Activated CD4-positive, alpha-beta T cell treated with anti-CD3 and anti-CD28 coated beads, Interleukin-2, amount 50 U/mL, for 48 hours (primary cell): ENCODE results near the gene LAMA1.
A peak's percentile ranks its signal among the peaks of the same experiment; 100 is the strongest.
"Not testable (repeated sequence)": the region's sequence is repeated elsewhere in the genome, so short reads cannot be mapped to it uniquely, and the experiment has no call there.

Experiments used
- DNase-seq, 2 experiments: peaks; one replicate each; pipeline ENCODE4 v3.0.0-alpha.2; 2020

Gene LAMA1

DNA sequence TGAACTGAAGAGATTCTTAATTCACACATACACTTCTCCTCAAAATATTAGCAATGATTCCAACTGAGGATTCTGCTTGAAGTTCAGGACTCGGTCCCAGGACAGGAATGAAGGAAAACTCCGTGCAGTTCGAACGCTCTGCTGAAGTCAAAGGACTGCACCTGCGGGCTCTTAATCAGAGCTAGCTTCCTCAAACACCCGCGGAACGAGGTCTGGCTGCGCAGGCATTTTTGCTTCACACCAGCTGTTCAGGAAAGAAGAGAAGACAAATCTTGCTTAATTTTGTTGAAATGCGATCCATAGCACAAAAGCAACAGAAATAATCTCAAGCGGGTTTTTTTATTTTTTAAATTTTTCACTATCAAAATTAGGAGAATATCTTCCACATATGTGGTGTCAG is 175.6 kb downstream of the LAMA1 start:
- DNase-seq, result no peak

DNA sequence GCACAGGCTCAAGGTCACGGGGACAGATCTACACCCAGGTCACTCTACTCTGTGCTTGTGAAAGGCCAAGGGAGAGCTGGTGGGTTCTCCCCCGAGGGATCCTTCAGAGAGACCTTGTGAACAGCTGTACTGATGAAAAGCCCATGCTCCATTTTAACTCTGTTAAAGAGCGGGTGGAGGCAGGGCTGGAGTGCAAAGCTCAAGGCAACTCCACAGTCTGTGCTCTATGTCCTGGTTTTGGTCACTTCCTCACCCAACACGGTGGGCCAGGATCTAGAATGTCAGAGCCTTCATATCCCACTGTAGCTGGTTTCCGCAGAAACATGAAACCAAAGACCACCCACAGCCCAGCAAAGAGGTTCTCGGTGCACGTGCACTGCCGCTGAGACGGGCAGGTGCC is 177.1 kb downstream of the LAMA1 start:
- no peak for DNase-seq

DNA sequence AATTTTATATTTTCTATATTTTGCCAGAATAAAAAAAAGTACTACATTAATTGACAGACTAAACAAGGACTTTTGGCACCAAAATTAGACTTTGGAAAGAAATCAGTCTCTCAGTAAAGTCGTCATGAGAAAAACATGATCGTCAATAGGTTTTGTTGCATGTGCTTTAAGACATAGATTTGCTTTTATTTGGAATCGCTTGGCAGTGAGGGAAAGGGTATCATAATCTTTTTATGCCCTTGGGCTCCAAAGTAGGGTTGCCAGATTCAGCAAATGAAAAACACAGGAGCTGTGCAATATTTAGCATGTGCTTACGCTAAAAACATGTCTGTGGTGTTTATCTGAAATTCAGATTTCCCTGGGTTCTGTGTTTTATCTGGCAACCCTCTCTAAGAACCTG is 177.6 kb downstream of the LAMA1 start:
- no peak for DNase-seq

DNA sequence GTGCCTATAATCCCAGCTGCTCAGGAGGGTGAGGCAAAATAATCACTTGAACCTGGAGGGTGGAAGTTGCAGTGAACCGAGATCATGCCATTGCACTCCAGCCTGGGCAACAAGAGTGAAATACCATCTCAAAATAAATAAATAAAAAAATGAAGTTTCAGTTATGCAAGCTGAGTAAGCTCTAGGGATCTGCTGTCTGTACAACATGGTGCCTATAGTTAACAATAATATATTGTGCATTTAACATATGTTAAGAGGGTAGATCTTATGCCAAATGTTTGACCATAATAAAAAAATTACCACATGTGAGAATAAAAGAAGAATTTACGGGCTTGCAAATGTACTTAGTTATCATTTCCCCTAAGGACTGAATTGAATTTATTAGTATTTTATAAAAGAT is 179.2 kb downstream of the LAMA1 start:
- DNase-seq, result not testable (repeated sequence)

DNA sequence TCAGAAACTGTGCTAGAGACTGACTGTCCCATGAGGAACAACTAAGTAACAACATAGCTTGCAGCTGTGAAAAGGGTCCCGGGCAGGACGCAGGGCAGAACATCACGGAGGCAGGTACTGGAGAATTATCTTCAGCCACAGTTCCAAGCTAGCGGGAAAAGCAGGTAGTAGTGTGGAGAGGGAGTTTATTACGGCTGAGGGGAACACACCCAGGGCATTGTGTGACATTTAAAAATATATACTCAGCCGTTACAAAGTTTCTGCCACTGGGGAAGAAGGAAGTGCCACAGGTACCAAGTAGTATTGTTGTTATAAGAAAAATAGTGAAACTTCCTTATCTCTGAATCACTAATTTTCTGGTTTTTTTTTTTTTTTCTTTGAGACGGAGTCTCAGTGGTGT is 179.6 kb downstream of the LAMA1 start:
- DNase-seq, result no peak

DNA sequence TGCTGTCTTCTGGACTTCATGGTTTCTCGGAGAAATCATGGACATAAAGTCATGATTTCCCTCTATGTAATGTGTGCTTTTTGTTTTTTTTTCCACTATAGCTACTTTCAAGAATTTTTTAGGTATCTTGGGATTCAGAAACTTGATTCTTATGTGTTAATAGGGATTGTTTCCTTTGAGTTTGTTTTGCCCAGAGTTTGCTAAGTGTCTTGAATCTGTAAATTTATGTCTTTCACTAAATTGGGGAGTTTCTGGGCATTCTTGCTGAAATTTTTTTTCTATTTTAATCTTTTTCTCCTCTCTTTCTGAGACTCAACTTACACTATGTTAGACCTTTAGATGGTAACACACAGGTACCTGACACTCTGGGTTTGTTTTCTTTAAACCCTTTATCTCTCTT is 182.7 kb downstream of the LAMA1 start:
- no peak for DNase-seq

DNA sequence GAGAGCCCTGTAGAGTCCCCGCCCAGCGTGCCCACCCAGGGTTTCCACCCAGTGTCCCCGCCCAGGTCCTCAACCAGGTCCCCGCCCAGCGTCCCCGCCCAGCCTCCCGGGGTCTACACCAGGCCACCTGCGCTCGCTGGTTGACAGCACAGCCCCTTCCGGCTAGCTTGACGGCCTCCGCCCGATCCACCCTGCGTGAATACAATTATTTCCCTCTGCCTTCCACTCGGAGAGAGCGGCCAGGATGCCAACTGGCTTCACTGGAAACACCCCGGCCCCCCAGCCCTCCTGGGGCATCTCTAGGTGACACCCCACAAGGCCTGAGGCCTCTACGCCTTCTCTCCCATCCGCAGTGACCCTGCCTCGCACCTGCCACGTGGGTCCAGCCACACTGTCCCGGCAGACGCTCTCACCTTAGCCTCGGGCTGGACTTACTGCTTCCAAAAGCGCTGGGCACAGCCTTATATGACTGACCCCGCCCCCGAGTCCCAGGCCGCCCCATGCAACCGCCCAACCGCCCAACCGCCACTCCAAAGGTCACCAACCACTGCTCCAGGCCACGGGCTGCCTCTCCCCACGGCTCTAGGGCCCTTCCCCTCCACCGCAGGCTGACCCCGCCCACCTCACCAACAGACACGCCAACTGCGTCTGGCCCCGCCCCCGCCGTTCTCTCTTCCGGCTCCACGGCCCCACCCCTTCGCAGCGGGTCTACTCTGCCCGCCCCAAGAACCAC is 188.1 kb downstream of the LAMA1 start:
- no peak for DNase-seq

DNA sequence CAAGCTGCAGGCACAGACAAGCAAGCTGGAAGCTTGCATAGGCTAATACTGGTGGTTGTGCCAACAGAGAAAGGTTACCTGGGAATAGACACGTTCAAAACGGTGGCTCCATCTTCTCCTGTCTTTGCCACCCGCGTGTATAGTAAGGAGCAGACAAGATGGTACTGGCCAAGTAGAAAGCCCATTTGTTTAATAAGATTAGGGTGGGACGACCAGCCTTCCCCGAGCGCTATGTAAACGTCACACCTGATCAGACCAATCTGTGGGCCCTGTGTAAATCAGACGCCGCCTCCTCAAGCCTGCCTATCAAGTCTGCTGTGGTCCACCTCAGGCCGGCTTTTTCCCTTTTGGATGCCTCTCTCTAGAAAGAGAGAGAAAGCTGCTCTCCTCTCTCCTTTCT is 189.2 kb downstream of the LAMA1 start:
- DNase-seq, result no peak

DNA sequence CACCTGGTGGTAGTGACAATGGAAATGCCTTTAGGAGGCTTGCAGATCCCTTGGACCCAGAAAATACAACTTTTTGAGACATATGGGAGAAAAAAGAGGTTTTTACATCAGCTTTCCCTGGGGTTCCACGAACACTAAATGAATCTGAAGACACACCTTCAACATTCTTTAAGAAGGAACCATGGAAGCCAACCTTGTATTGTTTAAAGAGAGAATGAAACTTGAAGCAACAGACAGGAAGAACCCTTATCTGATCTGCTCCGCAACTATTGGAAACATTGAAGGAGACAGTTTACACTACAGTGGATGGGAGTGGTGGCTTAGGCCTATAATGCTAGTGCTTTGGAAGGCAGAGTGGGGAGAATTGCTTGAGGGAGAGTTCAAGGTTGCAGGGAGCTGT is 190.4 kb downstream of the LAMA1 start:
- DNase-seq, result no peak

DNA sequence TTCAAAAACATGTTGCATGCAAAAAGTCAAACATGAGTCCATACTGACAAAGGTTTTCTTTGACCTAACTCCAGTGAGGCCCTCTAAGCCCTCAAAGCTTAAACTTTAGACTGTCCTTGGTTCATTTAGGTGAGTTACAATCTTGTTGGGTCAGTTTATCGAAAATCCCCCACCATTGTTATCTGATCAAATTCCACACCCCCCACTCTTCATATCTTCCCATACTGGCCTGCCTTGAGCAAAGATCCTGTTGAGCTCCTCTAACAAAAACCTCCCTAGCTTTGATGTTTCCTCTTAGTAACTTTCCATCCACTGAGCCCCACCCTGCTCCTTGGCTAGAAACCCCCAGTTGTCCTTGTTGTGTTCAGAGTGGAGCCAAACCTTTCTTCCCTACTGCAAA is 194.4 kb downstream of the LAMA1 start:
- no peak for DNase-seq

DNA sequence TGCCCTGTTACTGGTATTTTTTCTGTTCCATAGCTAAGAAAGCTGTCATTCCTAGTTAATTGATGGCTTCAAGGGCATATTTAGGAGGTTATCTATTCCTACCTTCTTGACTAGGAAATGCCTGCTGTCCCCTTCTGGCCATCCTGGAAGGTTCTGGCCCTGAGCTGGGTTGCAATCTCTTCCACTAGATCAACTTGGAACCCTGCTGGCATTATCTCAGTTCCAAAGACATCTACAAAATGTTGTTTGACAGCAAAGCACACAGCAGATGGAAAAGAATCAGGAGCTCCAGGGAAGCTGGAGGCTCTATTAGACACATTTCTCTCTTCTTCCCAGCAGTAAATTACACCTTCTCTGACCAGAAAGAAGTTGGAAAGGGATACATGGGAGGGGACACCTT is 196.0 kb downstream of the LAMA1 start:
- DNase-seq, result no peak

DNA sequence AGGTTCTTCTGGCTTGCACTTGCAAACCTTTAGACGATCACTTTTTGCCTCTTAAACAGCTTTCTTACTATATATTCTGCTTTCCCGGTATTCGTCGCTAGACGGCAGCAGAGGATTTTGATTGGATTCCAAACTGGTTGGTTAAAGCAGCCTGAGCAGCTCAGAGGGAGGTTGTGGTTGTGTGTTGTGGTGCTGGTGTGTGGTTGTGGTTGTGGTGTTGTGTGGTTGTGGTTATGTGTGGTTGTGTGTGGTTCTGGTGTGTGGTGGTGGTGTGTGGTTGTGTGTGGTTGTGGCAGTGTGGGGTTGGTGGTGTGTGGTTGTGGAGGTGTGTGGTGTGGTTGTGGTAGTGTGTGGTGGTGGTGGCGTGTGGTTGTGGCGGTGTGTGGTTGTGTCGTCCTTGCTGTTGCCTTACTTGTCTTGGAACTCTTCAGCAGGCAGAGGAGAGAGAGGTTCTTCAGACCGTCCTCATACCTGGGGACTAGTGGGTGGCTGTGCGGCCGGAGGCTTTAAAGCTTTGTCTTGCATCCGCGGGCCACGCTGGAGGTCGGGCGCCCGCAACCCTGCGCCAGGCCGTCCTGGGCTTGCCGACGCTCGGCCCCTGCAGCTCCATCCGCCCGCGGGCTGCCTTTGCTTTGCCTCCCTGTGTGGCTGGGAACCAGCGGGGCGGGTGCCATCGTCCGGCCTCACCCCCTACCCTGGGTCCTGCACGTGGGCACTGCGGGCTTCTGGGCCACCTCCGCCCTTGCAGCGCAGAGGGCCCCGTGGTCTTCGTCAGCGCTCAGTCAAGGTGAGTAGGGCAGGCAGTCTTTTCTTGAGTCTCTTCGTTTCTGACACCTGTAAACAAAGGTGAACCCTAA is 197.3 kb downstream of the LAMA1 start:
- peak; percentile 33 to 40 for DNase-seq

DNA sequence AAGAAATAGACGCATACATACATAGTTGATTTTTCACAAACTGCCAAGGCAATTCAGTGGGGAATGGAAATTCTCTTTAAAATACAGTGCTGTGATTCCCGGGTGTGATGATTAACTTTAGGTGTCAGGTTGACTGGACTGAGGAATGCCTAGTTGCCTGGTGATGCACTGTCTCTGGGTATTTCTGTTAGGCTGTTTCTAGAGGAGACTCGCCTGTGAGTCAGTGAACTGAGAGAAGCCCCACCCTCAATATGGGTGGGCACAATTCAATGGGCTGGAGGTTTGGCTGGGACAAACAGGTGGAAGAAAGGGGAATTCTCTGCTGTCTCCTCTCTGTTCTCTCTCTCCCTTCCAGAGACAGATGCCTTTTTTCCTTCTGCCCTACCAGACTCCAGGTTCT is 200.5 kb downstream of the LAMA1 start:
- DNase-seq, result no peak

DNA sequence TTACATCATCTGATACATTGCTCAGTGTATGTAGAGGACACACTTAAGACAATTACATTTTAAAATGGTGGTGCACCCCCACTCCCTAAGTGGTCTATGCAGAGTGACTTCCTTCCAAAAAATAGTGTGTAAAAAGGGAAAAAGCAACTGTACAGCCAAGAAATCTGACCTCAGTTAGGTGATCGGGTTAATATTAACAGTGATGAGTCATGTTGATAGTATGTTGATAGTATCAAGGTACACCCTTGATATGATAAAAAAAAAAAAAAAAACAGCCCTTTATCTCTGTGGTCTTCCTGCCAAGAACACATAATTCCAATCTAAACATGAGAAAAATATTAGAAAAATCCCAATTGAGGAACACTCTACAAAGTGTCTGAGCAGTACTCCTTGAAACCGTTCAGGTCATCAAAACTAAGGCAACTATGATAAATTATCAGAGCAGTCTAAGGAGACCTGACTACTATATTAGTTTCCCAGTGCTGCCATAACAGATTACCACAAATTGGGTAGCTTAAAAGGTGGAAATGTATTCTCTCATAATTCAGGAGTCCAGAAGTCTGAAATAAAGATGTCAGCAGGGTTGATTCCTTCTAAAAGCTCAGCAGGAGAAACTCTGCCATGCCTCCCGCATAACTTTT is 216.2 kb downstream of the LAMA1 start:
- no peak for DNase-seq

DNA sequence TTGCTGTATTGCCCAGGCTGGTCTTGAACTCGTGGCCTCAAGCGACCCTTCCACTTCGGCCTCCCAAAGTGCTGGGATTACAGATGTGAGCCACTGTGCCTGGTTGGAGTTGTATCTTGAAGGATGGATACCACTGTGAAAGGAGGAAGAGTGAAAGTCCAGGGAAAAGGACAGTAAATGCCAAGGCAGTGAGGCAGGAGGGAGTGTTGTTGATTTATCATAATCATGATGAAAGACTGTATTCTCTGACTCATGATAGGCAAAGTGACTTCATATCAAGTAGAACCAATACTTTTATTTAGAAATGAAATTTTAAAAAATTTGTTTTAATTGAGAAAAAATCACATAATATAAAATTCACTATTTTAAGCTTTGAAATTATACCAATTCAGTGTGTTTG is 225.8 kb downstream of the LAMA1 start:
- DNase-seq, result no peak
